GM21423 (cell line): ENCODE data around the gene EXOC3.
A peak's percentile ranks its signal among the peaks of the same experiment; 100 is the strongest.

ENCODE experiments used
- ATAC-seq: cut with Tn5 transposase; IDR thresholded peaks from one replicate; pipeline ENCODE4 v1.9.1; 2021; ENCODE audit warnings: mild to moderate bottlenecking, moderate library complexity; ENCODE audit not compliant: unreplicated experiment

EXOC3 gene

GRCh38 chr5:424301-425110, 18.5 kb upstream of the EXOC3 start:
- peak; percentile 85 for ATAC-seq

GRCh38 chr5:425714-426113, 17.3 kb upstream of the EXOC3 start:
- no peak for ATAC-seq

- no peak for ATAC-seq
Measured at GRCh38 chr5:426392-426976, 16.5 kb upstream of the EXOC3 start.

GRCh38 chr5:427415-428087, 15.4 kb upstream of the EXOC3 start:
- ATAC-seq = no peak

GRCh38 chr5:428219-428618, 14.8 kb upstream of the EXOC3 start:
- no peak for ATAC-seq

GRCh38 chr5:428754-429452, 14.1 kb upstream of the EXOC3 start:
- ATAC-seq = no peak

- no peak for ATAC-seq
Measured at GRCh38 chr5:429453-430188, 13.4 kb upstream of the EXOC3 start.

GRCh38 chr5:430214-430925, 12.6 kb upstream of the EXOC3 start:
- ATAC-seq = no peak

GRCh38 chr5:431001-431710, 11.8 kb upstream of the EXOC3 start:
- ATAC-seq = peak; percentile 52

GRCh38 chr5:431711-432050, 11.3 kb upstream of the EXOC3 start:
- ATAC-seq = no peak

GRCh38 chr5:432201-432927, 10.6 kb upstream of the EXOC3 start:
- no peak for ATAC-seq

- ATAC-seq = no peak
Measured at GRCh38 chr5:432928-433791, 9.8 kb upstream of the EXOC3 start.

- no peak for ATAC-seq
Measured at GRCh38 chr5:433836-434235, 9.1 kb upstream of the EXOC3 start.

GRCh38 chr5:434443-435146, 8.4 kb upstream of the EXOC3 start:
- ATAC-seq = no peak

- ATAC-seq = no peak
Measured at GRCh38 chr5:435156-435790, 7.7 kb upstream of the EXOC3 start.

GRCh38 chr5:435961-436640, 6.9 kb upstream of the EXOC3 start:
- ATAC-seq = no peak

- no peak for ATAC-seq
Measured at GRCh38 chr5:436641-436975, 6.4 kb upstream of the EXOC3 start.
